ENCODE measurements around the gene PHACTR4. TPM values are rescaled to one million over a fixed set of nuclear protein-coding genes. Genes with fewer than 3 reads are reported as not detected.

Gene PHACTR4
- total and polyA plus RNA-seq, 2 of the 4 experiments (the other 2 are of a cell fraction), result 7.5 to 15.0 TPM

DNA sequence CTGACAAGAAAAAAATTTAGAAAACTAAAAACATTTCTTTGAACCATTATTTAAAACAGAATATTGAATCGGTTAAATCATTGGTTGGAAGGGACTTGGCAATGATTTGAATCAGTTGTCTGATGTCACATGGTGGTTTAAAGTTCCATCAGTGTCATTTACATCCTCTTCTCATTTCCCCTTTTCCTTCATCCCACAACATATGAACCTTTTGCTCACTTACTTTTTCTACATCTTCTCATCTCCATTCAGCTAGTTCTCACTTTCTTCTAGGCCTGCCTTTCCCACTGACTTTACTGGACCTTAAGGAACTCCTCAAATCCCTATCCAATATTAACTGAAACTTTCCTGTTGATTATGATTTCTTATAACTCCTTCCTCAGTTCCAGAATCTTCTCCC lies 58.5 kb downstream of the PHACTR4 start:
- peaks cover 5 to 50% of the 10 kb centered on the region in 2 experiments; a peak in 3 of 4 replicates for H3K79me1 ChIP-seq (ENCODE audit: low read depth in 1 of 2, low read length in 2 of 2)
- H3K27me3 ChIP-seq (ENCODE audit: control insufficient read depth, insufficient read depth, low read length), result no peaks in the 10 kb centered on the region
- intact Hi-C loops (cut with micrococcal nuclease) (no loop called here), dilution Hi-C loops (cut with HindIII; ENCODE audit: low sequenced_read_pairs, unreplicated experiment) (no loop called here), in situ Hi-C loops (cut with MboI; ENCODE audit: low sequenced_read_pairs) (no loop called here)
- no peak overlapping the region for H3K27ac ChIP-seq (ENCODE audit: insufficient read depth, low read length)
- H4K91ac ChIP-seq (ENCODE audit: insufficient read depth, low read depth, low read length), result no peak overlapping the region
- DNase-seq, result no peak
- H4K20me1 ChIP-seq (ENCODE audit: insufficient read depth, low read length), result peaks cover 3% of the 10 kb centered on the region; the same call in 1 of the 2 replicates
- ChIA-PET CTCF (interaction anchor here (1.0 kb wide), 1 partner anchor 15 kb away, joined by 3 read pairs; no protein-coding TSS in a partner anchor), POLR2A (ENCODE audit: unreplicated experiment) (no interaction called here)
- H3K4me1 ChIP-seq (ENCODE audit: control insufficient read depth, insufficient read depth, low read length), result peaks cover 1% of the 10 kb centered on the region; the same call in 1 of the 2 replicates
- no peak overlapping the region for H4K5ac ChIP-seq (ENCODE audit: low read depth, low read length)
- no peak for ATAC-seq (ENCODE audit: low read depth)
- no peak overlapping the region for H3K4me2 ChIP-seq (ENCODE audit: low read depth, low read length)
- no peak overlapping the region for H3K9ac ChIP-seq (ENCODE audit: low read depth, low read length)
- no peak overlapping the region for H4K8ac ChIP-seq (ENCODE audit: low read depth in 2 of 2, low read length in 2 of 2)
- no peak overlapping the region for H3K56ac ChIP-seq (ENCODE audit: extremely low read depth, insufficient read depth, low read length)
- no peak overlapping the region for H2BK20ac ChIP-seq (ENCODE audit: low read depth, low read length)
- no peak overlapping the region for H3K4ac ChIP-seq (ENCODE audit: low read depth, low read length)
- H3K14ac ChIP-seq (replicated peaks; ENCODE audit: low read depth, low read length), result no peak overlapping the region
- H3K9me1 ChIP-seq (ENCODE audit: insufficient read depth, low read length), result no peaks in the 10 kb centered on the region; the same call in 1 of the 2 replicates
- no TSS peak for BruUV-seq (replicated peaks)
- no peak overlapping the region for H2BK15ac ChIP-seq (ENCODE audit: low read depth, low read length)
- no peak overlapping the region for H2BK120ac ChIP-seq (ENCODE audit: low read depth, low read length)
- no peak overlapping the region for H2AK9ac ChIP-seq (replicated peaks; ENCODE audit: low read depth, low read length, poor library complexity)
- no peak overlapping the region for H2BK5ac ChIP-seq (ENCODE audit: low read depth, low read length, poor library complexity, severe bottlenecking)
- no CpG with 5 or more reads among the region's 1 CpG for WGBS, 2 experiments (ENCODE audit: extremely low coverage in 2 of 2, insufficient read length in 1 of 2)
- no peak overlapping the region for H3K23ac ChIP-seq (ENCODE audit: low read depth, low read length)
- TF ChIP-seq FOS (IDR thresholded peaks at IDR 0.05; ENCODE audit: low read depth, low read length) (no peak), NFE2L2 (IDR thresholded peaks at IDR 0.05; ENCODE audit: low read depth, low read length) (no peak), BHLHE40 (IDR thresholded peaks at IDR 0.05; ENCODE audit: low read depth, low read length) (no peak), CHD1 (IDR thresholded peaks at IDR 0.05; ENCODE audit: low read depth, low read length) (no peak)
- TF ChIP-seq, protein P1, sequence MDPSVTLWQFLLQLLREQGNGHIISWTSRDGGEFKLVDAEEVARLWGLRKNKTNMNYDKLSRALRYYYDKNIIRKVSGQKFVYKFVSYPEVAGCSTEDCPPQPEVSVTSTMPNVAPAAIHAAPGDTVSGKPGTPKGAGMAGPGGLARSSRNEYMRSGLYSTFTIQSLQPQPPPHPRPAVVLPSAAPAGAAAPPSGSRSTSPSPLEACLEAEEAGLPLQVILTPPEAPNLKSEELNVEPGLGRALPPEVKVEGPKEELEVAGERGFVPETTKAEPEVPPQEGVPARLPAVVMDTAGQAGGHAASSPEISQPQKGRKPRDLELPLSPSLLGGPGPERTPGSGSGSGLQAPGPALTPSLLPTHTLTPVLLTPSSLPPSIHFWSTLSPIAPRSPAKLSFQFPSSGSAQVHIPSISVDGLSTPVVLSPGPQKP (IDR thresholded peaks at IDR 0.05; ENCODE audit: borderline replicate concordance, low read depth, low read length), result no peak
- H3K36me3 ChIP-seq (ENCODE audit: control insufficient read depth, insufficient read depth, low read length), result peaks cover 4% of the 10 kb centered on the region; the same call in 1 of the 2 replicates
- no peak overlapping the region for H3K4me3 ChIP-seq (ENCODE audit: insufficient read depth, low read depth, low read length)
- no peak overlapping the region for H3K18ac ChIP-seq (ENCODE audit: low read depth, low read length)
- H2AK5ac ChIP-seq (ENCODE audit: low read depth, low read length), result no peak overlapping the region
- H2AFZ ChIP-seq (replicated peaks; ENCODE audit: low read length, poor library complexity), result no peak overlapping the region
- H3K9me3 ChIP-seq (ENCODE audit: control insufficient read depth, insufficient read depth, low read length), result no peaks in the 10 kb centered on the region
